Peyer's patch (tissue), 4 donors: ENCODE measurements around the gene HSPBAP1. TPM values are rescaled to one million over a fixed set of nuclear protein-coding genes. Genes with fewer than 3 reads are reported as not detected.
A peak's percentile ranks its signal among the peaks of the same experiment; 100 is the strongest.

Experiments
- DNase-seq, 3 donors: peaks; one replicate each; pipeline ENCODE4 v3.0.0-alpha.2; 2017 to 2019
- H3K27ac ChIP-seq, 4 donors: fragments of 200-600 bp; sonication (generic); one replicate each; pipeline ENCODE4 v1.5.1; 2016 to 2019
- H3K27me3 ChIP-seq, 2 donors: fragments of 200-600 bp; sonication (generic); one replicate each; pipeline ENCODE4 v1.5.1; 2019
- H3K36me3 ChIP-seq, 3 donors: fragments of 200-600 bp; sonication (generic); one replicate each; pipeline ENCODE4 v1.5.1; 2016 to 2019
- H3K4me1 ChIP-seq, 4 donors: fragments of 200-600 bp; sonication (generic); one replicate each; pipeline ENCODE4 v1.5.1; 2016 to 2019
- H3K4me3 ChIP-seq, 4 donors: fragments of 200-600 bp; sonication (generic); 1 replicate in 3 of 4; 2 replicates in 1 of 4; pipeline ENCODE4 v1.5.1; 2016 to 2019; ENCODE audit warnings: mild to moderate bottlenecking in 1 of 4
- H3K9me3 ChIP-seq, 4 donors: fragments of 200-600 bp; sonication (generic); one replicate each; pipeline ENCODE4 v1.5.1; 2016 to 2019; ENCODE audit warnings: mild to moderate bottlenecking in 1 of 4
- CTCF ChIP-seq, 6 experiments: fragments of 450-650 bp in 4 of 6; fragments of 200-600 bp in 2 of 6; sonication (generic) in 1 of 6; IDR thresholded peaks; one replicate each; pipeline ENCODE4 v1.5.1; 2017 to 2019; ENCODE audit warnings: antibody characterized with exemption in 6 of 6, mild to moderate bottlenecking in 3 of 6, moderate library complexity in 1 of 6
- POLR2A ChIP-seq, 2 donors: fragments of 450-650 bp; IDR thresholded peaks; one replicate each; pipeline ENCODE4 v1.5.1; 2017; ENCODE audit warnings: antibody characterized with exemption in 2 of 2, mild to moderate bottlenecking in 2 of 2, moderate library complexity in 2 of 2
- total RNA-seq, 4 donors: library from RNA; depleted of rRNA; stranded (reverse); fragments of >200 nt; gene quantifications; one replicate each; pipeline ENCODE4 v1.1.0, GENCODE V29; 2016

The HSPBAP1 gene
- total RNA-seq, 4 donors from 2014 or later, result 10.0 to 28.1 (median 12.9) TPM

GRCh38 chr3:122774564-122774963 lies 19.1 kb downstream of the HSPBAP1 start:
- no peaks in the 10 kb centered on the region for H3K27me3 ChIP-seq
- H3K27ac ChIP-seq, result peak overlapping the region in 1 of 4 donors; percentile 13
- no peaks in the 10 kb centered on the region for H3K4me1 ChIP-seq
- H3K36me3 ChIP-seq, result peaks cover 0 to 1% (median 0%) of the 10 kb centered on the region in 3 donors
- TF ChIP-seq CTCF (IDR thresholded peaks at IDR 0.05), result no peak
- no peak overlapping the region for H3K4me3 ChIP-seq
- no peak for DNase-seq
- H3K9me3 ChIP-seq, result no peaks in the 10 kb centered on the region

- no peak for DNase-seq
- H3K27me3 ChIP-seq, result no peaks in the 10 kb centered on the region
Observed at GRCh38 chr3:122773944-122774509, 19.6 kb downstream of the HSPBAP1 start.

GRCh38 chr3:122772827-122773226 lies 20.8 kb downstream of the HSPBAP1 start:
- DNase-seq, result no peak
- TF ChIP-seq CTCF (IDR thresholded peaks at IDR 0.05) (no peak), POLR2A (IDR thresholded peaks at IDR 0.05) (no peak)
- no peaks in the 10 kb centered on the region for H3K4me1 ChIP-seq
- H3K27me3 ChIP-seq, result no peaks in the 10 kb centered on the region
- peaks cover 0 to 3% (median 0%) of the 10 kb centered on the region in 3 donors for H3K36me3 ChIP-seq
- no peak overlapping the region for H3K27ac ChIP-seq
- H3K4me3 ChIP-seq, result no peak overlapping the region
- H3K9me3 ChIP-seq, result no peaks in the 10 kb centered on the region

More at GRCh38 chr3:122773944-122774509, 19.6 kb downstream of the HSPBAP1 start:
- no peak for TF ChIP-seq POLR2A (IDR thresholded peaks at IDR 0.05)
- no peak for TF ChIP-seq CTCF (IDR thresholded peaks at IDR 0.05)
- no peaks in the 10 kb centered on the region for H3K4me1 ChIP-seq
- H3K27ac ChIP-seq, result peak overlapping the region in 1 of 4 donors; percentile 13
- peaks cover 0 to 3% (median 0%) of the 10 kb centered on the region in 3 donors for H3K36me3 ChIP-seq
- no peak overlapping the region for H3K4me3 ChIP-seq
- no peaks in the 10 kb centered on the region for H3K9me3 ChIP-seq

- TF ChIP-seq CTCF (IDR thresholded peaks at IDR 0.05), result no peak
- no peak for TF ChIP-seq POLR2A (IDR thresholded peaks at IDR 0.05)
- Histone ChIP-seq H3K36me3 (peaks cover 0 to 11% (median 0%) of the 10 kb centered on the region in 3 donors), H3K9me3 (no peaks in the 10 kb centered on the region), H3K27me3 (no peaks in the 10 kb centered on the region), H3K27ac (no peak overlapping the region), H3K4me3 (no peak overlapping the region), H3K4me1 (no peaks in the 10 kb centered on the region)
- DNase-seq, result no peak
Observed at GRCh38 chr3:122770521-122771202, 23.0 kb downstream of the HSPBAP1 start.

- Histone ChIP-seq H3K4me1 (no peaks in the 10 kb centered on the region), H3K36me3 (peaks cover 0 to 11% (median 0%) of the 10 kb centered on the region in 3 donors), H3K27ac (peak overlapping the region in 2 of 4 donors; percentile 12 to 13), H3K4me3 (no peak overlapping the region), H3K27me3 (no peaks in the 10 kb centered on the region), H3K9me3 (no peaks in the 10 kb centered on the region)
- TF ChIP-seq POLR2A (IDR thresholded peaks at IDR 0.05) (no peak), CTCF (IDR thresholded peaks at IDR 0.05) (no peak)
- DNase-seq, result no peak
Observed at GRCh38 chr3:122767540-122768372, 25.9 kb downstream of the HSPBAP1 start.
